ENCODE measurements around the gene ARHGAP42.

GRCh38 chr11:100964435-100964834, 277.3 kb downstream of the ARHGAP42 start:
- TF ChIP-seq POLR2A (IDR thresholded peaks at IDR 0.05) (no peak), CTCF (IDR thresholded peaks at IDR 0.05) (no peak), POLR2AphosphoS5 (IDR thresholded peaks at IDR 0.05) (no peak)

Data from stomach (tissue), 4 donors.